Fibroblast of lung (primary cell): Measurements from ENCODE around the gene SSBP3. TPM values are rescaled to one million over a fixed set of nuclear protein-coding genes. Genes with fewer than 3 reads are reported as not detected.

ENCODE experiments used
- DNase-seq, 2 donors: peaks; one replicate each; pipeline versions ENCODE4 v3.0.0 to v3.0.0-alpha.2; 2010; ENCODE audit warnings: low read depth in 2 of 2
- H2AFZ ChIP-seq: 2 replicates; pipeline ENCODE4 v1.5.1; 2012; ENCODE audit warnings: low read length, control low read depth, inconsistent platforms
- H3K27ac ChIP-seq: 2 replicates; pipeline ENCODE4 v1.5.1; 2011; ENCODE audit warnings: low read length, control low read depth; ENCODE audit not compliant: insufficient read depth
- H3K27me3 ChIP-seq: 2 replicates; pipeline ENCODE4 v1.5.1; 2011; ENCODE audit warnings: mild to moderate bottlenecking, low read length; ENCODE audit not compliant: control insufficient read depth, insufficient read depth
- H3K36me3 ChIP-seq: 2 replicates; pipeline ENCODE4 v1.5.1; 2011; ENCODE audit warnings: low read length; ENCODE audit not compliant: control insufficient read depth, insufficient read depth
- H3K4me1 ChIP-seq: 2 replicates; pipeline ENCODE4 v1.5.1; 2011; ENCODE audit warnings: low read length; ENCODE audit not compliant: control insufficient read depth, insufficient read depth; ENCODE audit errors: extremely low read depth
- H3K4me2 ChIP-seq: 2 replicates; pipeline ENCODE4 v1.5.1; 2011; ENCODE audit warnings: low read length, control low read depth; ENCODE audit not compliant: insufficient read depth; ENCODE audit errors: extremely low read depth
- H3K4me3 ChIP-seq, 4 experiments: fragments of 200-600 bp in 1 of 4; sonication (generic) in 1 of 4; replicated peaks in 1 of 4; 2 replicates each; pipeline ENCODE4 v1.5.1; 2011 to 2016; ENCODE audit warnings: low read length in 4 of 4, low read depth in 3 of 4, mild to moderate bottlenecking in 3 of 4, control low read depth in 2 of 4, inconsistent platforms in 1 of 4, mixed read lengths in 1 of 4; ENCODE audit not compliant: insufficient read depth in 1 of 4; ENCODE audit errors: control extremely low read depth in 1 of 4
- H3K79me2 ChIP-seq: 2 replicates; pipeline ENCODE4 v1.5.1; 2012; ENCODE audit warnings: mild to moderate bottlenecking, low read length, inconsistent platforms; ENCODE audit not compliant: control insufficient read depth, insufficient read depth
- H3K9ac ChIP-seq: 2 replicates; pipeline ENCODE4 v1.5.1; 2011; ENCODE audit warnings: mild to moderate bottlenecking, low read length, control low read depth; ENCODE audit not compliant: insufficient read depth
- H3K9me3 ChIP-seq: 2 replicates; pipeline ENCODE4 v1.5.1; 2012; ENCODE audit warnings: low read depth, low read length; ENCODE audit not compliant: control insufficient read depth, insufficient read depth
- H4K20me1 ChIP-seq: 2 replicates; pipeline ENCODE4 v1.5.1; 2011; ENCODE audit warnings: low read length; ENCODE audit not compliant: control insufficient read depth, insufficient read depth; ENCODE audit errors: extremely low read depth
- EZH2 ChIP-seq: IDR thresholded peaks from 2 replicates; pipeline ENCODE4 v1.5.1; 2012; ENCODE audit warnings: low read length, control low read depth, mild to moderate bottlenecking; ENCODE audit errors: missing control alignments
- polyA plus RNA-seq, 2 donors: library from polyadenylated mRNA; depleted of rRNA in 1 of 2; stranded (reverse) in 1 of 2; unstranded in 1 of 2; fragments of >200 nt; gene quantifications; 2 replicates each; pipeline ENCODE4 v1.2.1, GENCODE V29; 2011 to 2012; ENCODE audit warnings: missing spikeins in 1 of 2
- total RNA-seq: library from RNA; depleted of rRNA; stranded (reverse); fragments of >200 nt; gene quantifications from 2 replicates; pipeline ENCODE4 v1.2.1, GENCODE V29; 2014
- TF ChIP-seq, protein P1 (sequence below), 2 donors: IDR thresholded peaks in 1 of 2; conservative IDR thresholded peaks in 1 of 2; 1 replicate in 1 of 2; 2 replicates in 1 of 2; pipeline ENCODE4 v1.5.1; 2011 to 2012; ENCODE audit warnings: low read length in 2 of 2, control low read depth in 1 of 2, inconsistent platforms in 1 of 2, low read depth in 1 of 2, mild to moderate bottlenecking in 1 of 2

SSBP3 gene
- total and polyA plus RNA-seq, 2 donors (not counting 1 experiment from before 2014, with no cell fraction given): 9.4 to 26.4 TPM

DNA sequence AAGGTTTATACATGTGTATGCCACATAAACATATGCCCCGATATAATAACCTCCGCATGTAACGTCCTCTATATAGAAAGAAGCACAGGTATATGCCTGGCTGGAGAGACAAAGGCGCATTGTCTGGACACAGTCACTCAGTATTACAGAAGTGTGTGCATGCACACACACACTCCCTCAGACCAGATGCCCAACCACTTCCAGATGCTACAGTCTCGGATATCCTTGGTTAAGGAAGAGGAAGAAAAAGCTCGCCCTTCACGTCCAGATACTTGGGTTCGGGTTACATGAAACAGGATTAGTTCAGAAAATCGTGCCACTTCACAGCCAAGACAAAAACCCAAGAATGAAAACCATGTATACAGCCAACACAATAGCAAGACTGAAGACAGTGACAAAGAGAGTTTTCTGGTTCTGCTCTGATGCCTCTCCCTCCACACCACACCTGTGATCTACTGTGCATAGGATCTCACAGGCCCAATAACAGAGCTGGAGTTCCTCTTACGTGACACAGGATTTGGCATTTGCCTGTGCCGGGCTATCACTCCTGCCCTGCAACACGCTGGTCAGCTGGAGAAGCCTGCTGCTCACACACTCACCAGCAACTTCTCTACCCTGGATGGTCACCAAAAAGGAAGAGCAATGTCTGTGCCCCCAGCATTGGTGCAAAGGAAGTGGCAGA lies 75.0 kb downstream of the SSBP3 start:
- Histone ChIP-seq H4K20me1 (no peaks in the 10 kb centered on the region), H3K4me3 (no peak overlapping the region), H3K79me2 (peaks cover 33% of the 10 kb centered on the region), H3K27me3 (no peaks in the 10 kb centered on the region), H2AFZ (no peak overlapping the region), H3K9ac (no peak overlapping the region), H3K27ac (no peak overlapping the region), H3K36me3 (peaks cover 2% of the 10 kb centered on the region), H3K4me1 (peaks cover 46% of the 10 kb centered on the region), H3K4me2 (peak overlapping the region; percentile 21), H3K9me3 (no peaks in the 10 kb centered on the region)
- DNase-seq: peak; percentile 44
- TF ChIP-seq EZH2: no peak
- TF ChIP-seq, protein P1, sequence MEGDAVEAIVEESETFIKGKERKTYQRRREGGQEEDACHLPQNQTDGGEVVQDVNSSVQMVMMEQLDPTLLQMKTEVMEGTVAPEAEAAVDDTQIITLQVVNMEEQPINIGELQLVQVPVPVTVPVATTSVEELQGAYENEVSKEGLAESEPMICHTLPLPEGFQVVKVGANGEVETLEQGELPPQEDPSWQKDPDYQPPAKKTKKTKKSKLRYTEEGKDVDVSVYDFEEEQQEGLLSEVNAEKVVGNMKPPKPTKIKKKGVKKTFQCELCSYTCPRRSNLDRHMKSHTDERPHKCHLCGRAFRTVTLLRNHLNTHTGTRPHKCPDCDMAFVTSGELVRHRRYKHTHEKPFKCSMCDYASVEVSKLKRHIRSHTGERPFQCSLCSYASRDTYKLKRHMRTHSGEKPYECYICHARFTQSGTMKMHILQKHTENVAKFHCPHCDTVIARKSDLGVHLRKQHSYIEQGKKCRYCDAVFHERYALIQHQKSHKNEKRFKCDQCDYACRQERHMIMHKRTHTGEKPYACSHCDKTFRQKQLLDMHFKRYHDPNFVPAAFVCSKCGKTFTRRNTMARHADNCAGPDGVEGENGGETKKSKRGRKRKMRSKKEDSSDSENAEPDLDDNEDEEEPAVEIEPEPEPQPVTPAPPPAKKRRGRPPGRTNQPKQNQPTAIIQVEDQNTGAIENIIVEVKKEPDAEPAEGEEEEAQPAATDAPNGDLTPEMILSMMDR (conservative IDR thresholded peaks at IDR 0.05 in 1 of 2, IDR thresholded peaks at IDR 0.05 in 1 of 2; ENCODE audit: low read depth in 1 of 2, low read length in 2 of 2): no peak

DNA sequence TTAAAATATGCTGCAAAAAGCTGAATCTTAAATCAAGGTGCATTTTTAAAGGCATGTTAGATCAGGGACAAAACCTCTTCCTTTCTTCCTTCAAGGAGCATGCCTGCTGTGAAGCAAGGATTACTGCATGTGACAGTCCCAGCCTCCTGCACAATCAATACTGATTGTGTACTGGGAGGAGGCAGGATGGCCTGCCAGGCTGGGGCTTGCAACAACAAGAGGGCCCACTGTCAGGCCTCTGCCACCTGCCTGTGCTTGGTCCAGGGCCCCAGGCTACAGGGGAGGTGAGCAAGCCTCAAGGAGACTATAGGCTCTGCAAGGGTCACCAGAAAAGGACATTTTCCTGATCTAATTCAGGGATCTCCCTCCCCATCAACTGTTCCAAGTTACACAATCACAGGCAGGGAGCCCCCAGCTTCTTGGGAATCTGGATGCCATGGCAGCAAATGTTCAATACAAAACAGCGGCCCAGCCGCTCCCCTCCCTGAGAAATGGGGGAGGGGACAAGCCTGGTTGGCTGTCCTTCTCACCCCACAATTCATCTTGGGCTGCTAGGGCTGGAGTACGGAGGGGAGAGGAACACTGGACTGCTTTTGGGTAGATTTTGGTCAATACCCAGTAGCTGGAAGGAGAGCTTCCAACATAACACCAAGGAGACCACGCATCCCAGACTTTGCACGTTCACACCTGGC lies 76.7 kb downstream of the SSBP3 start:
- Histone ChIP-seq H3K27me3 (no peaks in the 10 kb centered on the region), H3K4me2 (no peak overlapping the region), H3K27ac (no peak overlapping the region), H3K9ac (no peak overlapping the region), H3K79me2 (peaks cover 37% of the 10 kb centered on the region), H3K36me3 (peaks cover 2% of the 10 kb centered on the region), H4K20me1 (no peaks in the 10 kb centered on the region), H3K4me3 (no peak overlapping the region), H3K9me3 (no peaks in the 10 kb centered on the region), H2AFZ (no peak overlapping the region), H3K4me1 (peaks cover 40% of the 10 kb centered on the region)
- no peak for TF ChIP-seq EZH2
- TF ChIP-seq, protein P1 (conservative IDR thresholded peaks at IDR 0.05 in 1 of 2, IDR thresholded peaks at IDR 0.05 in 1 of 2; ENCODE audit: low read depth in 1 of 2, low read length in 2 of 2): no peak
- DNase-seq: no peak

DNA sequence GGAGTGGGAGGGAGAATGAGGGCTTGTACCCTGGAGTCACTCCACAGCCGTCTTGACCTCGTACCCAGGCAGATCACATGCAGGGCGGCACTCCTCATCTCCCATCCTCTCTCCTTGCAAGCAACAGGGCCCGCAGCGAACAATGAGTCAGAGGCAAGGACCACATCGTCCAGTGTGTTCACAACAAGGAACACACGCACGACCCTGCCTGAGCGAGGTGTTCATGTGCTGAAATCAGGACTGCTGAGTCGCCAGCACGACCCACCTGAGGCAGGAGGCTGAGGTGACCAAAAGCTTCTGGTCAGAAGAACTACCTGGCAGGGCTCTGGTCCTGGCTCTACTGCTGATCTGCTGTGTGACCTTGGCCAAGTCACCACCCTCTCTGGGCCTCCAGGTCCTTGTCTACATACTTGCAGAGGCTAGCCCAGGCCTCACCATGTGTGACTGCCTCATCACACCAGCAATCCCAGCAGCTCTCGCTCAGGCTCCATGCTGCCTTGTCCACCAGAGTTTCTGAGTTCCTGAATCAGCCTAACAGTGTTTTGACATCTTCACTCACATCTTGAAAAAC lies 78.0 kb downstream of the SSBP3 start:
- Histone ChIP-seq H3K9me3 (no peaks in the 10 kb centered on the region), H3K79me2 (peaks cover 37% of the 10 kb centered on the region), H4K20me1 (no peaks in the 10 kb centered on the region), H2AFZ (no peak overlapping the region), H3K27ac (peak overlapping the region; percentile 60), H3K4me3 (no peak overlapping the region), H3K36me3 (peaks cover 2% of the 10 kb centered on the region), H3K4me1 (peaks cover 40% of the 10 kb centered on the region), H3K4me2 (peak overlapping the region; percentile 11), H3K9ac (no peak overlapping the region), H3K27me3 (no peaks in the 10 kb centered on the region)
- no peak for TF ChIP-seq EZH2
- TF ChIP-seq, protein P1 (conservative IDR thresholded peaks at IDR 0.05 in 1 of 2, IDR thresholded peaks at IDR 0.05 in 1 of 2; ENCODE audit: low read depth in 1 of 2, low read length in 2 of 2): no peak
- no peak for DNase-seq
